ENCODE results near the gene PDLIM3.

Gene PDLIM3

GRCh38 chr4:185550933-185551332 is 15.6 kb upstream of the PDLIM3 start:
- no peak overlapping the region for H3K27ac ChIP-seq (ENCODE audit: low read depth, low read length)
- TF ChIP-seq EZH2phosphoT487 (IDR thresholded peaks at IDR 0.05; ENCODE audit: borderline replicate concordance, low read length) (no peak), CTCF (IDR thresholded peaks at IDR 0.05; ENCODE audit: low read depth, low read length, poor library complexity, severe bottlenecking) (no peak)
- H3K9me2 ChIP-seq (replicated peaks; ENCODE audit: control insufficient read depth, low read length): no peaks in the 10 kb centered on the region

GRCh38 chr4:185549095-185549639 is 13.9 kb upstream of the PDLIM3 start:
- no peaks in the 10 kb centered on the region for H3K4me1 ChIP-seq (ENCODE audit: control insufficient read depth, low read length)
- H4K20me1 ChIP-seq (ENCODE audit: control insufficient read depth, insufficient read depth, low read depth, low read length): no peaks in the 10 kb centered on the region
- H3K4me2 ChIP-seq (ENCODE audit: low read length): no peak overlapping the region
- TF ChIP-seq EZH2phosphoT487 (IDR thresholded peaks at IDR 0.05; ENCODE audit: borderline replicate concordance, low read length): no peak
- TF ChIP-seq CTCF (IDR thresholded peaks at IDR 0.05; ENCODE audit: low read depth, low read length, poor library complexity, severe bottlenecking): no peak
- H3F3A ChIP-seq (ENCODE audit: control insufficient read depth, insufficient read depth): no peaks in the 10 kb centered on the region
- H3K4me3 ChIP-seq (ENCODE audit: low read length): no peak overlapping the region
- H3K9me3 ChIP-seq (ENCODE audit: control insufficient read depth, insufficient read depth, low read length): no peaks in the 10 kb centered on the region
- no peaks in the 10 kb centered on the region for H3K79me2 ChIP-seq (ENCODE audit: control insufficient read depth, low read length)
- H3K9me2 ChIP-seq (replicated peaks; ENCODE audit: control insufficient read depth, low read length): no peaks in the 10 kb centered on the region
- no peaks in the 10 kb centered on the region for H3K36me3 ChIP-seq (ENCODE audit: control insufficient read depth, low read length)
- H3K27me3 ChIP-seq (ENCODE audit: control insufficient read depth, low read length): peaks cover 3% of the 10 kb centered on the region; the same call in 1 of the 2 replicates
- no peak overlapping the region for H3K27ac ChIP-seq (ENCODE audit: low read depth, low read length)

More at GRCh38 chr4:185550933-185551332, 15.6 kb upstream of the PDLIM3 start:
- no peaks in the 10 kb centered on the region for H3F3A ChIP-seq (ENCODE audit: control insufficient read depth, insufficient read depth)
- H3K36me3 ChIP-seq (ENCODE audit: control insufficient read depth, low read length): no peaks in the 10 kb centered on the region
- H3K27me3 ChIP-seq (ENCODE audit: control insufficient read depth, low read length): peaks cover 3% of the 10 kb centered on the region; the same call in 1 of the 2 replicates
- H3K4me1 ChIP-seq (ENCODE audit: control insufficient read depth, low read length): no peaks in the 10 kb centered on the region
- no peak overlapping the region for H3K4me3 ChIP-seq (ENCODE audit: low read length)
- no peaks in the 10 kb centered on the region for H3K9me3 ChIP-seq (ENCODE audit: control insufficient read depth, insufficient read depth, low read length)
- no peak overlapping the region for H3K4me2 ChIP-seq (ENCODE audit: low read length)
- no peaks in the 10 kb centered on the region for H3K79me2 ChIP-seq (ENCODE audit: control insufficient read depth, low read length)
- no peaks in the 10 kb centered on the region for H4K20me1 ChIP-seq (ENCODE audit: control insufficient read depth, insufficient read depth, low read depth, low read length)

GRCh38 chr4:185548587-185548986 is 13.3 kb upstream of the PDLIM3 start:
- Histone ChIP-seq H3K79me2 (ENCODE audit: control insufficient read depth, low read length) (no peaks in the 10 kb centered on the region), H3K4me3 (ENCODE audit: low read length) (no peak overlapping the region), H4K20me1 (ENCODE audit: control insufficient read depth, insufficient read depth, low read depth, low read length) (no peaks in the 10 kb centered on the region), H3K27me3 (ENCODE audit: control insufficient read depth, low read length) (peaks cover 3% of the 10 kb centered on the region; the same call in 1 of the 2 replicates), H3K36me3 (ENCODE audit: control insufficient read depth, low read length) (no peaks in the 10 kb centered on the region), H3K9me3 (ENCODE audit: control insufficient read depth, insufficient read depth, low read length) (no peaks in the 10 kb centered on the region), H3K9me2 (replicated peaks; ENCODE audit: control insufficient read depth, low read length) (no peaks in the 10 kb centered on the region), H3K27ac (ENCODE audit: low read depth, low read length) (no peak overlapping the region), H3K4me1 (ENCODE audit: control insufficient read depth, low read length) (no peaks in the 10 kb centered on the region), H3K4me2 (ENCODE audit: low read length) (no peak overlapping the region), H3F3A (ENCODE audit: control insufficient read depth, insufficient read depth) (no peaks in the 10 kb centered on the region)
- TF ChIP-seq EZH2phosphoT487 (IDR thresholded peaks at IDR 0.05; ENCODE audit: borderline replicate concordance, low read length) (no peak), CTCF (IDR thresholded peaks at IDR 0.05; ENCODE audit: low read depth, low read length, poor library complexity, severe bottlenecking) (no peak)

Measured in DOHH2 (cell line).